WTC11 (cell line): ENCODE measurements around the gene RAB33A. TPM values are rescaled to one million over a fixed set of nuclear protein-coding genes. Genes with fewer than 3 reads are reported as not detected.

Experiments used
- ATAC-seq: fragments of 200-7000 bp; cut with Tn5 transposase; 2 replicates; pipeline ENCODE4 v1.10.0; 2021; ENCODE audit warnings: mild to moderate bottlenecking, moderate library complexity
- CTCF ChIA-PET: fragments of 300-600 bp; sonication (Branson Sonifier 250); formaldehyde crosslinking; loops from one replicate; lab custom pipeline; 2021; ENCODE audit warnings: antibody characterized with exemption; lab: Charles Lee
- POLR2A ChIA-PET: fragments of 350-600 bp; sonication (Branson Sonifier 250); formaldehyde crosslinking; loops from one replicate; lab custom pipeline; 2021; ENCODE audit warnings: antibody characterized with exemption; lab: Charles Lee
- DNase-seq: peaks from one replicate; pipeline ENCODE4 v3.0.0; 2021; ENCODE audit warnings: low spot score
- H3K27ac Mint-ChIP-seq: 2 replicates; pipeline ENCODE4 v1.8.0; 2021; ENCODE audit warnings: mixed read lengths
- H3K27me3 Mint-ChIP-seq: 2 replicates; pipeline ENCODE4 v1.8.0; 2021; ENCODE audit warnings: low read depth, mild to moderate bottlenecking, moderate library complexity, mixed read lengths
- H3K36me3 Mint-ChIP-seq: 2 replicates; pipeline ENCODE4 v1.8.0; 2021; ENCODE audit warnings: mixed read lengths
- H3K4me1 Mint-ChIP-seq: 2 replicates; pipeline ENCODE4 v1.8.0; 2022; ENCODE audit warnings: mixed read lengths
- H3K4me3 Mint-ChIP-seq: 2 replicates; pipeline ENCODE4 v1.8.0; 2021; ENCODE audit warnings: mild to moderate bottlenecking, moderate library complexity, mixed read lengths
- H3K9me3 Mint-ChIP-seq: 2 replicates; pipeline ENCODE4 v1.8.0; 2021; ENCODE audit warnings: mixed read lengths
- ATF1 ChIP-seq: sonication (generic); formaldehyde crosslinking; IDR thresholded peaks from 2 replicates; pipeline ENCODE4 v1.8.1; 2023; ENCODE audit warnings: mild to moderate bottlenecking, moderate library complexity, missing genetic modification reagents
- ESRRA ChIP-seq: sonication (generic); formaldehyde crosslinking; IDR thresholded peaks from 2 replicates; pipeline ENCODE4 v1.8.1; 2022; ENCODE audit warnings: mild to moderate bottlenecking, missing genetic modification reagents, borderline replicate concordance
- FOXP1 ChIP-seq: sonication (generic); formaldehyde crosslinking; IDR thresholded peaks from 2 replicates; pipeline ENCODE4 v1.8.0; 2022; ENCODE audit warnings: missing genetic modification reagents, mild to moderate bottlenecking, moderate library complexity, borderline replicate concordance
- GTF2I ChIP-seq: fragments of 250-450 bp; sonication (Bioruptor Pico); conservative IDR thresholded peaks from 2 replicates; pipeline ENCODE4 v1.4.0; 2021; ENCODE audit warnings: mild to moderate bottlenecking
- HMGA2 ChIP-seq: fragments of 250-450 bp; sonication (Bioruptor Pico); IDR thresholded peaks from 2 replicates; pipeline ENCODE4 v1.4.0; 2021; ENCODE audit warnings: mild to moderate bottlenecking, moderate library complexity
- MAX ChIP-seq: sonication (generic); formaldehyde crosslinking; IDR thresholded peaks from 2 replicates; pipeline ENCODE4 v1.8.0; 2022; ENCODE audit warnings: mild to moderate bottlenecking, missing genetic modification reagents
- NR1H2 ChIP-seq: sonication (generic); formaldehyde crosslinking; IDR thresholded peaks from 2 replicates; pipeline ENCODE4 v1.9.0; 2021; ENCODE audit warnings: mild to moderate bottlenecking, moderate library complexity, missing genetic modification reagents
- USF1 ChIP-seq: sonication (generic); formaldehyde crosslinking; IDR thresholded peaks from 2 replicates; pipeline ENCODE4 v1.8.0; 2022; ENCODE audit warnings: mild to moderate bottlenecking, missing genetic modification reagents
- USF2 ChIP-seq: sonication (generic); formaldehyde crosslinking; IDR thresholded peaks from 2 replicates; pipeline ENCODE4 v1.8.1; 2023; ENCODE audit warnings: mild to moderate bottlenecking, missing genetic modification reagents, moderate library complexity
- ZBTB21 ChIP-seq: sonication (generic); formaldehyde crosslinking; IDR thresholded peaks from 2 replicates; pipeline ENCODE4 v1.8.1; 2023; ENCODE audit warnings: mild to moderate bottlenecking, missing genetic modification reagents, borderline replicate concordance
- ZNF121 ChIP-seq: sonication (generic); formaldehyde crosslinking; IDR thresholded peaks from 2 replicates; pipeline ENCODE4 v1.8.0; 2023; ENCODE audit warnings: missing genetic modification reagents
- ZNF263 ChIP-seq: sonication (generic); formaldehyde crosslinking; IDR thresholded peaks from 2 replicates; pipeline ENCODE4 v1.8.1; 2022; ENCODE audit warnings: low read depth, mild to moderate bottlenecking, moderate library complexity, missing genetic modification reagents
- ZNF281 ChIP-seq: sonication (generic); formaldehyde crosslinking; IDR thresholded peaks from 2 replicates; pipeline ENCODE4 v1.8.0; 2023; ENCODE audit warnings: mild to moderate bottlenecking, missing genetic modification reagents
- ZNF425 ChIP-seq: fragments of 250-450 bp; sonication (Bioruptor Pico); conservative IDR thresholded peaks from 2 replicates; pipeline ENCODE4 v1.9.0; 2021; ENCODE audit warnings: mild to moderate bottlenecking
- ZNF532 ChIP-seq: fragments of 250-450 bp; sonication (Bioruptor Pico); IDR thresholded peaks from 2 replicates; pipeline ENCODE4 v1.9.0; 2021; ENCODE audit warnings: mild to moderate bottlenecking, borderline replicate concordance
- total RNA-seq: library from RNA; stranded (reverse); gene quantifications from 3 replicates; pipeline ENCODE4 v1.2.3, GENCODE V29; 2021

Gene RAB33A
- total RNA-seq, 1 experiment from 2014 or later, result 2.1 TPM

GRCh38 chrX:130184857-130185256, 13.1 kb downstream of the RAB33A start:
- Mint-ChIP-seq H3K9me3 (no peaks in the 10 kb centered on the region), H3K27ac (no peak overlapping the region), H3K4me1 (no peaks in the 10 kb centered on the region), H3K36me3 (no peaks in the 10 kb centered on the region), H3K27me3 (no peaks in the 10 kb centered on the region), H3K4me3 (no peak overlapping the region)
- ATAC-seq (no peak), DNase-seq (no peak)
- POLR2A ChIA-PET, result no interaction called here
- CTCF ChIA-PET, result no interaction called here
- no peak for TF ChIP-seq ATF1 (CRISPR knock-in tag)
- no peak for TF ChIP-seq ZBTB21 (CRISPR knock-in tag)
- no peak for TF ChIP-seq NR1H2 (CRISPR knock-in tag)
- TF ChIP-seq ZNF263, result no peak
- TF ChIP-seq MAX (CRISPR knock-in tag), result no peak
- no peak for TF ChIP-seq USF2
- TF ChIP-seq FOXP1, result no peak
- TF ChIP-seq ZNF425, result no peak
- TF ChIP-seq ZNF121 (CRISPR knock-in tag), result no peak
- TF ChIP-seq ZNF281 (CRISPR knock-in tag), result no peak
- TF ChIP-seq ESRRA (CRISPR knock-in tag), result no peak
- no peak for TF ChIP-seq GTF2I (CRISPR knock-in tag)
- no peak for TF ChIP-seq USF1 (CRISPR knock-in tag)

- CTCF ChIA-PET, result interaction anchor here (0.7 kb wide), 1 partner anchor 107 kb away, joined by 4 read pairs; no protein-coding TSS in a partner anchor
These were observed 14.9 kb downstream of the RAB33A start for GRCh38 chrX:130186651-130187050.

GRCh38 chrX:130190801-130191200, 19.0 kb downstream of the RAB33A start:
- CTCF ChIA-PET, result interaction anchor here (2.5 kb wide), 1 partner anchor 111 kb away, joined by 21 read pairs; no protein-coding TSS in a partner anchor
- H3K4me3 Mint-ChIP-seq, result no peak overlapping the region
- H3K36me3 Mint-ChIP-seq, result no peaks in the 10 kb centered on the region

More at GRCh38 chrX:130186651-130187050, 14.9 kb downstream of the RAB33A start:
- DNase-seq (no peak), ATAC-seq (no peak)
- Mint-ChIP-seq H3K36me3 (no peaks in the 10 kb centered on the region), H3K27ac (no peak overlapping the region), H3K4me1 (no peaks in the 10 kb centered on the region), H3K9me3 (no peaks in the 10 kb centered on the region), H3K4me3 (no peak overlapping the region), H3K27me3 (no peaks in the 10 kb centered on the region)
- POLR2A ChIA-PET, result no interaction called here
- no peak for TF ChIP-seq HMGA2

More at GRCh38 chrX:130190801-130191200, 19.0 kb downstream of the RAB33A start:
- no peaks in the 10 kb centered on the region for H3K27me3 Mint-ChIP-seq
- no peak overlapping the region for H3K27ac Mint-ChIP-seq
- ATAC-seq, result no peak
- H3K4me1 Mint-ChIP-seq, result no peaks in the 10 kb centered on the region
- no peaks in the 10 kb centered on the region for H3K9me3 Mint-ChIP-seq
- no peak for TF ChIP-seq ZNF532 (CRISPR knock-in tag)
- TF ChIP-seq, all 79 proteins: peak for 0
- DNase-seq, result no peak
- POLR2A ChIA-PET, result no interaction called here
